HG03045 (cell line): ENCODE results near the gene RNF14.
"Not testable (repeated sequence)": the region's sequence is repeated elsewhere in the genome, so short reads cannot be mapped to it uniquely, and the experiment has no call there.

Experiments
- ATAC-seq: cut with Tn5 transposase; IDR thresholded peaks from one replicate; pipeline ENCODE4 v1.9.1; 2021; ENCODE audit warnings: mild to moderate bottlenecking, moderate library complexity; ENCODE audit not compliant: unreplicated experiment

The RNF14 gene, protein sequence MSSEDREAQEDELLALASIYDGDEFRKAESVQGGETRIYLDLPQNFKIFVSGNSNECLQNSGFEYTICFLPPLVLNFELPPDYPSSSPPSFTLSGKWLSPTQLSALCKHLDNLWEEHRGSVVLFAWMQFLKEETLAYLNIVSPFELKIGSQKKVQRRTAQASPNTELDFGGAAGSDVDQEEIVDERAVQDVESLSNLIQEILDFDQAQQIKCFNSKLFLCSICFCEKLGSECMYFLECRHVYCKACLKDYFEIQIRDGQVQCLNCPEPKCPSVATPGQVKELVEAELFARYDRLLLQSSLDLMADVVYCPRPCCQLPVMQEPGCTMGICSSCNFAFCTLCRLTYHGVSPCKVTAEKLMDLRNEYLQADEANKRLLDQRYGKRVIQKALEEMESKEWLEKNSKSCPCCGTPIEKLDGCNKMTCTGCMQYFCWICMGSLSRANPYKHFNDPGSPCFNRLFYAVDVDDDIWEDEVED

DNA sequence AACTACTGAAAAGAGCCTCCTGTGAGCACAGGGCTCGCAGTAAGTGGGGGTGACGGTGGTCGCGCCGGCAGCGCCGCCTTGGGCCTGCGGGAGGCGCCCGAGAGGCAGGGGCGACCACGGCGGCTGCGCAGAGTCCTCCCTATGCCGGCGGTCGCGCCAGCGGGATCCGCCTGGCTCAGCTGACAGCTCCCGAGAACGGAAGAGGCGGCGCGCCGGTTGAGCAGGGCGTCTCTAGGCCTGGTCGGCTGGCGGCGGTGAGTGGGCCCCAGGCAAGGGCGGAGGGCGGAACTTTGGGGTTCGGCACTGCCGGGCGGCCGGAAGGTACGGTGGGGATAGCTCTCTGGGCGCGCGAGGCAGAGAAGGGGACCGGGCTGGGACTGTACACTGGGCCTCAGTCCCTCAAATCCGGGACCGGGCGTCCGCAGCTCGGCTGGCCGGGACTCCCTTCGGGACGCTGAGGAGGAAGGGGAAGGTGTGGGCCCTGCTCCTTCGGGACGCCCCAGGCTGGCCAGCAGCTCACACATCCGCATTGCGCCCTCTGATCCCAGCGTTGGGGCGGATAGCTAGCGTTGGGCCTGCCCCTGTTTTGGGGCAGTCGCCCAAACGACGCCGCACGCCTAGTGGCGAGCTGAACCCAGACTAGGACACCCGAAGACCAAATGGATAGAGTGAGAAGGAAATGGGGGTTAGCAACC lies at the start of gene RNF14:
Gene RNF14 (plus strand): TSS at position 192 of the 695 bp plus-strand sequence. CDS start 4,484 bp downstream, outside the sequence.
- ATAC-seq = peak; percentile 94

DNA sequence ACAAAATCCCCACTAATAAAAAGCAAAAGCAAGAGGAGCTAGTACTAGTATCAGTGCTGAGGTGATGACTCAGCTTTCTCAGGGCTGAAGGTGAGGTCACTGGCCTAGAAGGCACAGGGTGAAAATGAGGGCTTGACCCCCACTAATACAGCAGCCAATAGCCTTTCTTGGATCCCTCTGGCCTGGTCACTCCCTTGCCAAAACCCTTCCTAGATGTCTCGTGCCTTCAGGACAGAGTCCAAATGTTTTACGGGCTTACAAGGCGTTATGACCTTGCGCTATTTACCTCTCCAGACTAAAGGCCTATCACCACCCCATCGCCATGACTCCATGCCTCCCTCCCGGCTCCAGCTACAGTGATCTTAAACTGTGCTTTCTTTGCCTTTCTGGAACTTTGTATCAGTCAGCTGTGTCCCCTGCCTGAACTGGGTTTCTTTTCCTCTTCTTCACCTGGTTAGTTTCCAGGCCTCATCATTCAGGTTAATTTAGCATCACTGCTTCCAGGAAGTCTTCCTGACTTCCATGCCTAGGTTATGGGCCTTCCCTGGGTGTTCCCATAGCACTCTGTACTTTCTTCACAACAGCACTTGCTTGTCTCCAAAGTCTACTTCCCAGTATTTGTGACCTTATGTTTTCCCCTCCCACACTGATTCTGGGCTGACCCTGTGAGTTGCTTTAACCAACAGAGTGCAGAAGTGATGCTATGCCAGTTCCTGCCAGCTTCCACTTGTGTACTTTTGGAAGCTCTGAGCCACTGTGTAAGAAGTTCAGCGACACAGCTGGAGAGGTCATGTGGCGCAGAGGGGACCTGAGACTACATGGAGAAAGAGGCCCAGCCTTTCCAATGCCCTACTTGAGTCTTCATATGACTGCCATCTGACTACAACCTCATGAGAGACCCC lies 49.4 kb upstream of the RNF14 start:
- ATAC-seq = no peak

DNA sequence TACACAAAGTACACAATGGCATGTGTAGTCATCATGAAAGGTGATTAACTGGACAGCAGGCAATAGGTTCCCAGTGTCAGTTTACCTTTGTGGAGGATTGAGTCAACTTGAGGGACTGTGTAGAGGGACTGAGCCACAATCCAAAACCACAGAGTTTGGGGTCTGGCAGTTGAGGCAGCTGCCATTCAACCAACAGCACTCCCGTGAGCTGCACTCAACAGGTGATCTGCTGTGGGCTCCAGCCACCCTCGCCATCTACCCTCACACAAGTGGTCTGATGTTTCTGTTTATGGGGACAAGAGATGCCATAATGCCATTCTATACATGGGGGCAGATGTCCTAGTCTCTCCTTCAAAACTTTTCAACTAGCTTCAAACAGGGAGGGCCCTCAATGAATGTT lies 48.1 kb upstream of the RNF14 start:
- no peak for ATAC-seq

DNA sequence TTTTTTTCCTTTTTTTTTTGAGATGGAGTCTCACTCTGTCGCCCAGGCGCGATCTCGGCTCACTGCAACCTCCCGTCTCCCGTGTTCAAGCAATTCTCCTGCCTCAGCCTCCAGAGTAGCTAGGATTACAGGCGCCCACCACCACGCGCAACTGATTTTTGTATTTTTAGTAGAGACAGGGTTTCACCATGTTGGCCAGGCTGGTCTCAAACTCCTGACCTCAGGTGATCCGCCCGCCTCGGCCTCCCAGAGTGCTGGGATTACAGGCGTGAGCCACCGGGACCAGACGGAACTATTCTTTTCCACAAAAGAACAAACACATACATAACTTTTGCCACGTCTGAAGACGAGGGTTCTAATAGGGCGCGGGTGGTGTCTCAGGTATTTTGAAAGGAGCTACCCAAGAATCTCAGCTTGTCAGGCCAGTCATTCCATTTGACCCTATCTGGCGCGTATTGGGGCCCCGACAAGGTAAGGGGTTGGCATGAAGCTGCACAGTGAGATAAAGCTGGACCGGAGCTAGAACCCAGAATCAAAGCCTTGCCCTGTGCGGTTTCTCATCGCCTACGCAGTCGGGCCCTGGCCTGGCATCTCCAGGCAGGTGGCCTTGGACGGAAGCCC lies 46.0 kb upstream of the RNF14 start:
- not testable (repeated sequence) for ATAC-seq

DNA sequence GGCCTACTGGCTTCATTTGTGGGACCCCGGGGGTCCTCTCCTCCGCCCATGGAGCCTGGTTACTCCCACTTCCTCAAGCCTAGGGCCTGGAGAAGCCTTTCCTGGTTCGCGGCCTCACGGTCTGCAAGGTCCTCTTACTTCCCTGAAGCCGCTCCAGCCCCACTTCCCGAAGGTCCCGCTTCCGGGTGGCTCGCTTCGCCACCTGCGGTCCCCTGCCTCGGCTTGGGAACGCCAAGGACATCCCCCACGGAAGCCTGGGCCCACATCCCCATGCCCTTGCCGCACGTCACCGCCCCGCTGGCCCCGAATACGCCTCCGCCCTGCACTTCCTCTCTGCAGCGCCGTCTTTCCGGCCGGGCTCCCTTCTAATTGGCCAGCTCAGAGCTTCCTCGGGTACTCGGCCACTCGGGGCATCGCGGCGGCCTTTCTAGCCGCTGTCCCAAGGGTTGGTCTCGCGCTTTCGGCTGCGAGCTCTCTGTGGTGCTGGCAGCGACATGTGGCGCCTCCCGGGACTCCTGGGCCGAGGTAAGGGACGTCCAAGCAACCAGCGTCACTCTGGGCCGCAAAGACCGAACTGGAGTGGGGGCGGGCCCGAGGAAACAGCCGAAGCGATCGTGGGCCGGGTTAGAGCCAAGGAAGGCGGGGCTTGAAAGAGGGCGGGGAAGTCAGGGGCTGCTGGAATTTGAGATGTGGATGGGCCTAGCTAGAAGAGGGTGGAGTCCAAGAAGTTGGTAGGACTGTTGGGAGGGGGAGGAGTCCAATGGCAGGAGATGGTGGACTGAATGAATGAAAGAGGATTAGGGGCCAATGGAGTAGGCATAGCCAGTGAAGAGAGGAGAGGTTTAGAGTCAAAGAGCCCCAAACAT lies 45.2 kb upstream of the RNF14 start, which contains the start of gene DELE1:
Gene DELE1 (plus strand): TSS at position 424 of the 866 bp plus-strand sequence. CDS start 71 bp downstream, at position 495.
- peak; percentile 98 for ATAC-seq

DNA sequence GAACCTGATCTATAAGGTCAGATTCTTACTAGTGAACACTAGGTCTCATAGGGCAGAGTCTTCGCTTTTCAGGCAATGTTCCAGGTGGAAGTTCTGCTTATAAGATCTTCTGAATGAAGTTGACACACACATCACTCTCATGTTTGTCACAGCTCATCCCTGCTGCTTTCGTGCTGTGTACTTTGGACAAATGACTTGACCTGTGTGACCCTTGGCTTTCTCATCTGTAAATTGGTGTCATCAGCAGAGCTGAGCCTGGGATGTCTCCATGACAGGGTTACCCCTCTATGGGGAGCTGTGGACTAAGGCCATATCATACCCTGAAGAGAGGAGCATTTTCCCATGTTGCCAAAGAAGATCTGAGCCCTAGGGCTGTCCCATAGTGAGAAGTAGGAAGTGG lies 42.5 kb upstream of the RNF14 start:
- ATAC-seq = no peak

DNA sequence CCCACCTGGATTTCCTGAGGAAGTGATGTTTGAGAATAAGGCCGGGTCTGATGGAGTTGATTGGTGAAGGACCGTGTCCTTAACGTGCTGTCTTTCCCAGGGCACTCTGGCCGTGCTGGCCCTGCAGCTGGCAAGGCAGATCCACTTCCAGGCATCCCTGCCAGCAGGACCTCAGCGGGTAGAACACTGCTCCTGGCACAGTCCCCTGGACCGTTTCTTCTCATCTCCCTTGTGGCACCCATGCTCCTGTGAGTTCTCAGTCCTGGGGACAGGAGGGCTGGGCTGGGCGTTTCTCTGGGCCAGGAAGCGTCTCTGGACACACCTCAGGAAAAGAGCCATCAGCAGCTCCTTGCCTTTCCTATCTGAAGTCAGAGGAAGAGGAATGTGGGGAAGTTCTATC lies 40.9 kb upstream of the RNF14 start:
- ATAC-seq = no peak

DNA sequence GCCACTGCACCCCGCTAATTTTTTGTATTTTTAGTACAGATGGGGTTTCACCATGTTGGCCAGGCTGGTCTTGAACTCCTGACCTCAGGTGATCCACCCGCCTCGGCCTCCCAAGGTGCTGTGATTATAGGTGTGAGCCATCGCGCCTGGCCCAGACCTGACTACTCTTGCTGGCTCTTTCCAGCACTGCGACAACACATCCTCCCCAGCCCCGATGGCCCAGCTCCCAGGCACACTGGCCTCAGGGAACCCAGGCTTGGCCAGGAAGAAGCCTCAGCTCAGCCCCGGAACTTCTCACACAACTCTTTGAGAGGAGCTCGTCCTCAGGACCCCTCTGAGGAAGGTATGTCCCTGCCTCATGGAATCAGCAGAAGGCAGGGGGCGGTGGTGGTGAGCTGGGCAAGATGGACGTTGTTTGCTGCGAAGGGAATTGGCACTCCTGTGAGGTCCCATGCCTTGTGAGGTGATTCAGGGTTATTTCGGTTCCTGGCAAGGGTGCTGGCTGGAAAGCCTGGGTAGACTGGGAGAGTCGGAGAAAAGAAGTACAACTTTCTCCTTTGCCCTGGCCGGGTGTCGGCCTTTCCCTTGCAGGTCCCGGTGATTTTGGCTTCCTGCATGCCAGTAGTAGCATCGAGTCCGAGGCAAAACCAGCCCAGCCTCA lies 39.4 kb upstream of the RNF14 start:
- no peak for ATAC-seq

DNA sequence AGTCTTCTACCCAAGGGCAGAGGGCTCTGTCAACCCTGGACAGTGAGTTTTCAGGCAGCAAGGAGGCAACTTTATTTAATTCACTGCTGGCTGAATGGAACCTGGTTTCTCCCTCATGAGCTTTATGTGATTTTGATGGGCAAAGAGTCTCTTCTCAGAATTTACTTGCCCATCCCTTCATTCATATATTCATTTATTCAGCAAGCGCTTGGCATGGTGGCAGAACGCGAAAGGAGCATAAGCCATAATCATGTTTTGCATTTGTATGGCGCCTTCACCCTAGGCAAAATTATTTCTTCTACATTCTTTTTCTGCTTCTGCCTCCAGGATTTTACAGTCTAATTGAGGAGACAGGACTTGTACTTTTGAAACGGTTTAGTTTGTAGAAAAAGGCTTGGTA lies 37.2 kb upstream of the RNF14 start:
- no peak for ATAC-seq

DNA sequence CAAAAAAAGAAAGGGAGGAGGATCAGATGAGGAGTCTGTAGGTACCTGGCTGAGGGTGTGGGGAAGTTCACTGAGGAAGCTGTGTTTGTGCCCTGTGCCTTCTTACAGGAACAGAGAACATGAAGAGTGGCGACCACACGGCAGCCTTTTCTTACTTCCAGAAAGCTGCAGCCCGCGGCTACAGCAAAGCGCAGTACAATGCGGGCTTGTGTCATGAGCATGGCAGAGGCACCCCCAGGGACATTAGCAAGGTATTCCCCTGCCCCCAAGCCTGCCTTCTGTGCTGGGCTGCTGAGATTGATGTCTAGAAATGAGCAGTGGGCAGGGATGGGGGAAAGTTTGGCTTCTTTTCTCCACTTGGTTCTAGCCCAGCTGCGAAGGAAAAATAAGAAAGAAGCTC lies 35.8 kb upstream of the RNF14 start:
- ATAC-seq = no peak

DNA sequence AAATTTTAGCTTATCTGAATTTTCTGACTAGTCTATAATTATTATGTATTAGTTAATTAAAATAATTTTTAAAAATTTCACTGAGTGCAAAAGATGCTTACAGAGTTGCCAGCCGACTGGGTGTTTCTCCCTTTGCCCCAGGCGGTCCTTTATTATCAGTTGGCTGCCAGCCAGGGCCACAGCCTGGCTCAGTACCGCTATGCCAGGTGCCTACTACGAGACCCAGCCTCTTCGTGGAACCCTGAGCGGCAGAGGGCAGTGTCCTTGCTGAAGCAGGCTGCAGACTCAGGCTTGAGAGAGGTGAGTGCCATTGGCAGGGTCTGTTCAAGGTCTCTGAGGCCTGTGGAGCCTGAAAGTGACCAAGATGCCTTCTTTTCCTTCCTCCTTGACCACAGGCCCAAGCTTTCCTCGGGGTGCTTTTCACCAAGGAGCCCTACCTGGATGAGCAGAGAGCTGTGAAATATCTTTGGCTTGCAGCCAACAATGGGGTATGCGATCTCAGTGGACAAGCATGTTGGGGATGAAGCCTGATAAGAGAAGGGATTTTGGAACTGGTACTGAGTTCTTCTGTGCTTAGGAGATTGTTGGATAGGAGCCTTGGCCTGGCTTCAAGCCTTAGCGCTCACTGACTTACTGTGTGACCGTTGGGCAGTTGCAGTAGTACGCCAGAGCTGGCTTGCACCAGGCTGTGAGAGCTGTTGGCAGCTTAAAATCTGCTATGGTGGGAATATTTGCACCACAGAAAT lies 34.6 kb upstream of the RNF14 start:
- no peak for ATAC-seq

DNA sequence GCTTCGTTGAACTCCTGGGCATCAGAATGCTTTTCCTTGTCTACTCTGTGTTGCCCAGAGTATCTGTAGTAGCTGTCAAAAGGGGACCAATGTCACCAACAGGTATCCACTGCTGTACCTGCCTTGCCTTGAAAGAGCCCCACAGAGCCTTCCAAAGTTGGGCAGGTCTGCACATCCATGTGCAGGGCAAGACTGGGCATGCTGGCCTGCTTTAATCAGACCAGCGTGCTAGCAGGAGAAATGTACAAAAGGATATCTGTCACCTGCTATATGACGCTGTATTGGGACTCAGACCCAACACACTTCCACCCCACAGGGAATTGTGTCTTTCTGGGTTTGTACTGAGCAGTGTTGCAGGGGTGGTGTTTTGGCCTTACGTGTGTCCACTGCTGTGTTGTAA lies 33.4 kb upstream of the RNF14 start:
- no peak for ATAC-seq

DNA sequence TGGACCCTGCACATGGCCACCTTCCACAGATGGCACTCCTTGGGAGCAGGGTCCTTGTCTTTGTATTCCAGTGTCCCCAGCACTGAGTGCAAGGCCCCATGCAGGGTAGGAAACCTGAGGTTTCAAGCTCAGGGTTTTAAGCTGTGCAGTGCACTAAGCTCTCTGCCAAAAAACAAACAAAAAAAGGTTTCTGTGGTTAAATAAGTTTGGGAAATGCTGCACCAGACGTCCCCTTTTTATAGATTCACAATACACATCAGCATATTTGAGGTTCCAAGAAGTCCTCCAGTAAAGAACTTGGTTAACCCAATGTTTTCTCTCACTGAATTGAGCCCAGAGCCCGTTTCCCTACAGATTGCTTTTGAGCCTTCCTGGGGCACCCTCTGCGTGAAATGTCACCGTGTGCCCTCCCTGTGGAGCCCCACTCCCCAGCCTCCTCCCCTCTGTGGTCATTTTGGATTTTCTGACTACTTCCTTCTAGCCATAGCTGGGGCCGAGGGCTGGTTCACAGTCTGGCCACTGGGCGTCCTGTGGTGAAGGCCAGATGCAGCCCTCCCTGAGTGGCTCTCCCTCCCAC lies 28.1 kb upstream of the RNF14 start:
- no peak for ATAC-seq

DNA sequence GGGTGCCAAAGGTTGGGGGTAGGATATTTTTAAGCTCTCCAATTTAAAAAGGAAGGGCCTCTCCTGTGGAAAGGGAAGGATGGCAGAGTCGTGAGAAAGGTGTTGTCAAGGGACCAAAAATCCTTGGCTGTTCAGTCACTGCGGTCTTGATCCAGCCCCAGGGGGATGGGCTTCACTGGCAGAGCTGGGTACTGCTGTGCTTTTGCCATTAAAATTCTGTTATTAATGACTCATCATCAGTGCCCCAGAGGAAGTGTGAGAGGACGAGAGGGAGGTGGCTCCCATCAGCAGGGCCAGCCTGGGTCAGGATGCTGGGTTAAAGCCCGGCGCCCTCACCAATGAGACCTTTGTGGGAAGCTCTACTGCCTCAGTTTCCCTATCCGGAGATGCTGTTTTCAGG lies 27.6 kb upstream of the RNF14 start:
- ATAC-seq = no peak

DNA sequence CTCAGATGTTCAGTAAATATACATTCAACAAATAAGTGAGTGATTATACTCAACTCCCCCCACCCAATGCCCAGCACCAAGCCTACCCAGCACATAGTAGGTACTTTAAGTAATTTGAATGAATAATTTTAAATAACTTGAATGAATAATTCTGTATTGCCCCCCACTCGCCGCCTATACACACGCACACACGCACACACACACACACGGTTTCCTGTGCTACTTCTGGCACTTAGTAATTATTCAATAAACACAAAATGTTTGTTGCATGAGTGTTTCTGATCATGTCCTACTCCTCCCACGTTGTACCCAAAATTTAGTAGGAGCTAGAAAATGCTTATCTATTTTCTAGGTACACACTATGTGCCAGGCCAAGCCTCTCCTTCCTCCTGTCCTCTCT lies 27.1 kb upstream of the RNF14 start:
- no peak for ATAC-seq

DNA sequence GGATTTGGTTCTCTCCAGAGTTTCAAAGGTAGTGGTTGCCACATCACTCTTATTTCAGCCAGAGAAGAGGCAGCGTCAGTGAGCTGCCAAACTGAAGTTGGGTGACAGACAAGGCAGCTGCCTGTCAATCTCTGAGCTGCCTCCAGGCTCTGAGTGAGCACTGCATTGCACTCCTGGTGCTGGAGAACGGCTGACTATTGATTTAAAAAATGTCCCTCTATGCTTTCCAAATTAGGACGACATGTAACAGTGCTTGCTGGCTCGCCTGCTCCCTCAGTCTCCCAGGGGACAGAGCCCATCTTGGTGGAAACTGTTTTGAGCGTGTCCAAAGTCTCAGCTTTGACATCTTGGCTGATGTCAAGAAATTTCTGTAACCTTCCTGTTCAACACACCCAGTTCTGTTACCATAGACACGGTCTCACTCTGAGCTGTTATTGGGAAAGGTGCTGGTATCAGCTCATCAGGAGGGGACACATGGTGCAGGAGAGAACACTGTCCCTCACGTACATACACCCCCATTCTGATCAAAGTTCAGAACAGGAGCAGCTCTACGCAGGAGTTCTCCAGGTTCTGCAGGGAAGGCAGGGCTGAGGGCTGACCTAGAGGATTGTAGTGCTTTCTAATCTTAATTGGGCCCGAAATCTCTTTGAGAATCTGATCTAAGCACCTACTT lies 26.6 kb upstream of the RNF14 start:
- ATAC-seq = no peak

DNA sequence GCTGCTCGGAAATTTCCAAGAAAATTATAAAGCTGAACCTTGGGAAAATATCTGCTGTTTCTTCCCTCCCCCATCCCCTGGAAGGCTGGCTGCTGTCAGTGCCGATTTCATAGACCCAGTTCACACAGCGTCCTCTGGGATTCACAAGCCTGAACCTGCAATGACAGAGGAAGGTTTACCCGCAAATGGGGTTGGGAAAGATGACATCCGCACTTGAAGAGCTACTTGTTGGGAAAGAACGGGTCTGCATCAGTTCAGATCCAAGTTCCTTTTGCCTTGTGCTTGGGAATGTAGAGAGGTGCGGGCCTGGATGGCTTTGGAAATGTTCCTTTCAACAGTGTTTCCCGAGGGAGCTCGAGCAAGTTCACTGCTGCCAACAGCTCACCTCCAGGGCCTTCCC lies 24.8 kb upstream of the RNF14 start:
- no peak for ATAC-seq
